ENCODE results near the gene PRKAG2. TPM values are rescaled to one million over a fixed set of nuclear protein-coding genes. Genes with fewer than 3 reads are reported as not detected.

PRKAG2 gene
- total RNA-seq, 1 experiment from 2014 or later, result 23.9 TPM

- BruUV-seq (replicated peaks), result no TSS peak
Measured at GRCh38 chr7:151801782-151802468, 75.0 kb downstream of the PRKAG2 start.

DNA sequence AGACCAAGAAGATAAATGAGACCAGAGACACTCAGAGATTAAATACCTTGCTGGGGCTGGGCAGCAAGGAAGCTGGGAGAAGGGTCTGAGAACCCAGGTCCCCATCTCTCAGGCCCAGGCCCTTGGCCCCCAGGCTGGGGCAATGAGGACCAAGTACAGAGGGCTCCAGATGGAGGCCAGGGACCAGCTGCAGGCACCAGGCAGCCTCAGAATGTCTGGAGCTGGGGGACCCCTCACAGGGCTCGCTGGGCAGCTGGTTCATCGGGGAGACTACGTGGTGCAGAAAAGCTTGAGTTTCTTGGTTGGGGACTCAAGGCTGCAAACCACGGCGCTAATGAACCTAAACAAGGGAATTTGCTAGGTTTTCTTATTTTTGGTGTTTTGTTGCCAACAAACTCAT lies 75.6 kb downstream of the PRKAG2 start:
- H3K36me3 ChIP-seq (ENCODE audit: low read depth, low read length), result no peaks in the 10 kb centered on the region
- no peaks in the 10 kb centered on the region for H3K9me2 ChIP-seq (replicated peaks; ENCODE audit: low read length)
- DNase-seq, result no peak
- CTCF ChIA-PET, result no interaction called here
- H3K9ac ChIP-seq (ENCODE audit: low read length), result no peak overlapping the region
- no peaks in the 10 kb centered on the region for H3F3A ChIP-seq (ENCODE audit: low read length, unreplicated experiment)
- no peaks in the 10 kb centered on the region for H3K79me2 ChIP-seq (ENCODE audit: low read length)
- no TSS peak for BruUV-seq (replicated peaks)
- H3K9me3 ChIP-seq (ENCODE audit: low read length), result no peaks in the 10 kb centered on the region
- POLR2A ChIA-PET (ENCODE audit: unreplicated experiment), result no interaction called here
- intact Hi-C loops (cut with micrococcal nuclease), result no loop called here
- no peak overlapping the region for H3K27ac ChIP-seq (ENCODE audit: low read length)
- TF ChIP-seq CTCF (conservative IDR thresholded peaks at IDR 0.05; ENCODE audit: low read depth, low read length), result no peak
- no peak for TF ChIP-seq EZH2 (IDR thresholded peaks at IDR 0.05; ENCODE audit: low read length, unreplicated experiment)
- TF ChIP-seq EZH2phosphoT487 (IDR thresholded peaks at IDR 0.05; ENCODE audit: borderline replicate concordance, low read length), result no peak
- H3K4me2 ChIP-seq (ENCODE audit: low read length), result no peak overlapping the region
- no peak overlapping the region for H2AFZ ChIP-seq (ENCODE audit: low read length)
- no peaks in the 10 kb centered on the region for H3K27me3 ChIP-seq (ENCODE audit: low read length)
- no peak overlapping the region for H3K4me3 ChIP-seq (ENCODE audit: low read length)
- peaks cover 17% of the 10 kb centered on the region for H3K4me1 ChIP-seq (ENCODE audit: insufficient read depth, low read length)
- ATAC-seq, result no peak
- no peaks in the 10 kb centered on the region for H4K20me1 ChIP-seq (ENCODE audit: low read length)

More at GRCh38 chr7:151801782-151802468, 75.0 kb downstream of the PRKAG2 start:
- Histone ChIP-seq H3F3A (ENCODE audit: low read length, unreplicated experiment) (no peaks in the 10 kb centered on the region), H3K9ac (ENCODE audit: low read length) (no peak overlapping the region), H3K4me2 (ENCODE audit: low read length) (no peak overlapping the region), H3K27me3 (ENCODE audit: low read length) (no peaks in the 10 kb centered on the region), H4K20me1 (ENCODE audit: low read length) (no peaks in the 10 kb centered on the region), H3K4me1 (ENCODE audit: insufficient read depth, low read length) (peaks cover 11% of the 10 kb centered on the region), H3K79me2 (ENCODE audit: low read length) (no peaks in the 10 kb centered on the region), H3K36me3 (ENCODE audit: low read depth, low read length) (no peaks in the 10 kb centered on the region), H3K9me3 (ENCODE audit: low read length) (no peaks in the 10 kb centered on the region), H3K4me3 (ENCODE audit: low read length) (no peak overlapping the region), H3K27ac (ENCODE audit: low read length) (no peak overlapping the region), H3K9me2 (replicated peaks; ENCODE audit: low read length) (no peaks in the 10 kb centered on the region), H2AFZ (ENCODE audit: low read length) (no peak overlapping the region)
- POLR2A ChIA-PET (ENCODE audit: unreplicated experiment), result no interaction called here
- CTCF ChIA-PET, result no interaction called here
- no peak for ATAC-seq
- no peak for DNase-seq
- TF ChIP-seq CTCF (conservative IDR thresholded peaks at IDR 0.05; ENCODE audit: low read depth, low read length) (no peak), EZH2 (IDR thresholded peaks at IDR 0.05; ENCODE audit: low read length, unreplicated experiment) (no peak), EZH2phosphoT487 (IDR thresholded peaks at IDR 0.05; ENCODE audit: borderline replicate concordance, low read length) (no peak)
- intact Hi-C loops (cut with micrococcal nuclease), result no loop called here

DNA sequence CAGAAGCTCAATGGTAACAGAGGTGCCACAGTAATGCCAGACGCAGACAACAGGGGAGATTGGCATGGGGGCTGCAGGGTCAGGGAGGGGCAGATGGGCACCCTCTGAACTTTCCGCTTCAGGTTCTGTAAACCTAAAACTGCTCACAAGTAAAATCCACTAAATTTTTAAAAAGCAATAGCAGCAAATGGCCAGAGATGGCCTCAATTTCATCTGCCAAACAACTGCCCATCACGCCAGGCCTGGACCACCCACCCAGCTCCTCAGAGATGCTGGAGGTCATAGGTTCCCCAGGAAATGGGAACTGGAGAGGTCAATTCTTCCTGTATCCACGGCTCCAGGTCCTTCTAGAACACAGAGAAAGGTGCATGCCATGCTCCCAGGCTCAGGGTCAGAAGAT lies 76.1 kb downstream of the PRKAG2 start:
- DNase-seq (no peak), ATAC-seq (no peak)
- no peak overlapping the region for H3K27ac ChIP-seq (ENCODE audit: low read length)
- no peak overlapping the region for H2AFZ ChIP-seq (ENCODE audit: low read length)
- H3K79me2 ChIP-seq (ENCODE audit: low read length), result no peaks in the 10 kb centered on the region
- no peak overlapping the region for H3K4me3 ChIP-seq (ENCODE audit: low read length)
- H4K20me1 ChIP-seq (ENCODE audit: low read length), result no peaks in the 10 kb centered on the region
- H3K9me2 ChIP-seq (replicated peaks; ENCODE audit: low read length), result no peaks in the 10 kb centered on the region
- no TSS peak for BruUV-seq (replicated peaks)
- CTCF ChIA-PET, result no interaction called here
- TF ChIP-seq EZH2phosphoT487 (IDR thresholded peaks at IDR 0.05; ENCODE audit: borderline replicate concordance, low read length), result no peak
- no peak for TF ChIP-seq CTCF (conservative IDR thresholded peaks at IDR 0.05; ENCODE audit: low read depth, low read length)
- TF ChIP-seq EZH2 (IDR thresholded peaks at IDR 0.05; ENCODE audit: low read length, unreplicated experiment), result no peak
- H3K4me1 ChIP-seq (ENCODE audit: insufficient read depth, low read length), result peaks cover 21% of the 10 kb centered on the region
- no peaks in the 10 kb centered on the region for H3K27me3 ChIP-seq (ENCODE audit: low read length)
- no peak overlapping the region for H3K4me2 ChIP-seq (ENCODE audit: low read length)
- no peaks in the 10 kb centered on the region for H3K9me3 ChIP-seq (ENCODE audit: low read length)
- H3F3A ChIP-seq (ENCODE audit: low read length, unreplicated experiment), result no peaks in the 10 kb centered on the region
- intact Hi-C loops (cut with micrococcal nuclease), result no loop called here
- H3K36me3 ChIP-seq (ENCODE audit: low read depth, low read length), result no peaks in the 10 kb centered on the region
- POLR2A ChIA-PET (ENCODE audit: unreplicated experiment), result no interaction called here
- no peak overlapping the region for H3K9ac ChIP-seq (ENCODE audit: low read length)

Data from PC-3 (cell line).